GM21515 (cell line): ENCODE measurements around the gene TMEM167B.
"Not testable (repeated sequence)": the region's sequence is repeated elsewhere in the genome, so short reads cannot be mapped to it uniquely, and the experiment has no call there.

Experiments used
- ATAC-seq: cut with Tn5 transposase; IDR thresholded peaks from one replicate; pipeline ENCODE4 v1.9.1; 2021; ENCODE audit not compliant: unreplicated experiment

TMEM167B gene

GRCh38 chr1:109112652-109113285 is 22.2 kb downstream of the TMEM167B start:
- ATAC-seq = peak; percentile 70

- peak; percentile 63 for ATAC-seq
Observed at GRCh38 chr1:109113590-109114341, 23.2 kb downstream of the TMEM167B start, which contains the start of gene ELAPOR1. TSS of gene ELAPOR1 (plus strand) at chr1:109114115. CDS start at chr1:109114184, 69 bp downstream.

GRCh38 chr1:109114342-109114674 is 23.7 kb downstream of the TMEM167B start:
- ATAC-seq = no peak

GRCh38 chr1:109115685-109116084 is 25.1 kb downstream of the TMEM167B start:
- no peak for ATAC-seq

- no peak for ATAC-seq
Observed at GRCh38 chr1:109116286-109116685, 25.7 kb downstream of the TMEM167B start.

- ATAC-seq = no peak
Observed at GRCh38 chr1:109118089-109118488, 27.5 kb downstream of the TMEM167B start.

GRCh38 chr1:109120356-109120755 is 29.8 kb downstream of the TMEM167B start:
- no peak for ATAC-seq

- ATAC-seq = no peak
Observed at GRCh38 chr1:109131059-109131458, 40.5 kb downstream of the TMEM167B start.

- ATAC-seq = no peak
Observed at GRCh38 chr1:109131800-109132199, 41.2 kb downstream of the TMEM167B start.

- ATAC-seq = no peak
Observed at GRCh38 chr1:109133002-109133706, 42.6 kb downstream of the TMEM167B start.

- ATAC-seq = no peak
Observed at GRCh38 chr1:109133815-109134214, 43.3 kb downstream of the TMEM167B start.

GRCh38 chr1:109134423-109134822 is 43.9 kb downstream of the TMEM167B start:
- ATAC-seq = no peak

- no peak for ATAC-seq
Observed at GRCh38 chr1:109135940-109136339, 45.4 kb downstream of the TMEM167B start.

- no peak for ATAC-seq
Observed at GRCh38 chr1:109136766-109137165, 46.2 kb downstream of the TMEM167B start.

GRCh38 chr1:109137958-109138357 is 47.4 kb downstream of the TMEM167B start:
- no peak for ATAC-seq

- ATAC-seq = no peak
Observed at GRCh38 chr1:109138358-109138757, 47.8 kb downstream of the TMEM167B start.

- ATAC-seq = no peak
Observed at GRCh38 chr1:109140392-109140791, 49.8 kb downstream of the TMEM167B start.

GRCh38 chr1:109142260-109142659 is 51.7 kb downstream of the TMEM167B start:
- no peak for ATAC-seq

GRCh38 chr1:109142725-109143124 is 52.2 kb downstream of the TMEM167B start:
- ATAC-seq = not testable (repeated sequence)
